ENCODE results near the gene CTAGE6. TPM values are rescaled to one million over a fixed set of nuclear protein-coding genes. Genes with fewer than 3 reads are reported as not detected.
"Not testable (repeated sequence)": the region's sequence is repeated elsewhere in the genome, so short reads cannot be mapped to it uniquely, and the experiment has no call there.

The CTAGE6 gene
- not detected in 2 replicates for total RNA-seq
- long read RNA-seq: 0 reads

- not testable (repeated sequence) for H3K4me1 Mint-ChIP-seq; H3K36me3 Mint-ChIP-seq (ENCODE audit: low read depth); DNase-seq (ENCODE audit: low read depth, low spot score); H3K27me3 Mint-ChIP-seq (ENCODE audit: low read depth); H3K9me3 Mint-ChIP-seq; H3K4me3 Mint-ChIP-seq; H3K27ac Mint-ChIP-seq (ENCODE audit: unreplicated experiment)
These were observed at the start of gene CTAGE6 for GRCh38 chr7:143757596-143757995. Gene CTAGE6 (minus strand): TSS chr7:143757696. CDS start chr7:143757658, 38 bp downstream.

GRCh38 chr7:143806664-143807071 lies 49.2 kb upstream of the CTAGE6 start:
- H3K4me3 Mint-ChIP-seq; DNase-seq (ENCODE audit: low read depth, low spot score); H3K27ac Mint-ChIP-seq (ENCODE audit: unreplicated experiment); H3K4me1 Mint-ChIP-seq; H3K36me3 Mint-ChIP-seq (ENCODE audit: low read depth); H3K27me3 Mint-ChIP-seq (ENCODE audit: low read depth); H3K9me3 Mint-ChIP-seq: not testable (repeated sequence)

GRCh38 chr7:143797896-143798290 lies 40.4 kb upstream of the CTAGE6 start:
- H3K4me3 Mint-ChIP-seq; H3K27ac Mint-ChIP-seq (ENCODE audit: unreplicated experiment); DNase-seq (ENCODE audit: low read depth, low spot score); H3K36me3 Mint-ChIP-seq (ENCODE audit: low read depth); H3K27me3 Mint-ChIP-seq (ENCODE audit: low read depth); H3K4me1 Mint-ChIP-seq; H3K9me3 Mint-ChIP-seq: not testable (repeated sequence)

- not testable (repeated sequence) for H3K9me3 Mint-ChIP-seq; H3K27ac Mint-ChIP-seq (ENCODE audit: unreplicated experiment); H3K4me1 Mint-ChIP-seq; H3K27me3 Mint-ChIP-seq (ENCODE audit: low read depth); DNase-seq (ENCODE audit: low read depth, low spot score); H3K36me3 Mint-ChIP-seq (ENCODE audit: low read depth); H3K4me3 Mint-ChIP-seq
These were observed 39.8 kb upstream of the CTAGE6 start for GRCh38 chr7:143797119-143797895.

- not testable (repeated sequence) for H3K4me3 Mint-ChIP-seq; H3K9me3 Mint-ChIP-seq; H3K27me3 Mint-ChIP-seq (ENCODE audit: low read depth); H3K4me1 Mint-ChIP-seq; DNase-seq (ENCODE audit: low read depth, low spot score); H3K27ac Mint-ChIP-seq (ENCODE audit: unreplicated experiment); H3K36me3 Mint-ChIP-seq (ENCODE audit: low read depth)
These were observed 38.2 kb upstream of the CTAGE6 start for GRCh38 chr7:143795653-143796052.

- H3K27ac Mint-ChIP-seq (ENCODE audit: unreplicated experiment); DNase-seq (ENCODE audit: low read depth, low spot score); H3K9me3 Mint-ChIP-seq; H3K36me3 Mint-ChIP-seq (ENCODE audit: low read depth); H3K4me3 Mint-ChIP-seq; H3K4me1 Mint-ChIP-seq; H3K27me3 Mint-ChIP-seq (ENCODE audit: low read depth): not testable (repeated sequence)
These were observed 35.1 kb upstream of the CTAGE6 start for GRCh38 chr7:143792633-143793032.

- H3K4me3 Mint-ChIP-seq; H3K4me1 Mint-ChIP-seq; H3K27me3 Mint-ChIP-seq (ENCODE audit: low read depth); H3K36me3 Mint-ChIP-seq (ENCODE audit: low read depth); DNase-seq (ENCODE audit: low read depth, low spot score); H3K9me3 Mint-ChIP-seq; H3K27ac Mint-ChIP-seq (ENCODE audit: unreplicated experiment): not testable (repeated sequence)
These were observed 28.1 kb upstream of the CTAGE6 start for GRCh38 chr7:143785415-143786182.

- H3K4me3 Mint-ChIP-seq; H3K4me1 Mint-ChIP-seq; H3K27me3 Mint-ChIP-seq (ENCODE audit: low read depth); H3K27ac Mint-ChIP-seq (ENCODE audit: unreplicated experiment); H3K9me3 Mint-ChIP-seq; H3K36me3 Mint-ChIP-seq (ENCODE audit: low read depth); DNase-seq (ENCODE audit: low read depth, low spot score): not testable (repeated sequence)
These were observed 22.1 kb upstream of the CTAGE6 start for GRCh38 chr7:143779591-143779990.

- H3K36me3 Mint-ChIP-seq (ENCODE audit: low read depth); H3K4me1 Mint-ChIP-seq; H3K27me3 Mint-ChIP-seq (ENCODE audit: low read depth); H3K4me3 Mint-ChIP-seq; H3K9me3 Mint-ChIP-seq; DNase-seq (ENCODE audit: low read depth, low spot score); H3K27ac Mint-ChIP-seq (ENCODE audit: unreplicated experiment): not testable (repeated sequence)
These were observed 15.4 kb upstream of the CTAGE6 start for GRCh38 chr7:143772738-143773468.

- not testable (repeated sequence) for H3K27ac Mint-ChIP-seq (ENCODE audit: unreplicated experiment)
These were observed 10.0 kb upstream of the CTAGE6 start for GRCh38 chr7:143767531-143767930.

GRCh38 chr7:143765678-143766077 lies 8.2 kb upstream of the CTAGE6 start:
- H3K4me1 Mint-ChIP-seq; H3K36me3 Mint-ChIP-seq (ENCODE audit: low read depth); H3K4me3 Mint-ChIP-seq; H3K27me3 Mint-ChIP-seq (ENCODE audit: low read depth); H3K27ac Mint-ChIP-seq (ENCODE audit: unreplicated experiment); DNase-seq (ENCODE audit: low read depth, low spot score); H3K9me3 Mint-ChIP-seq: not testable (repeated sequence)

More at GRCh38 chr7:143767531-143767930, 10.0 kb upstream of the CTAGE6 start:
- not testable (repeated sequence) for H3K27me3 Mint-ChIP-seq (ENCODE audit: low read depth); DNase-seq (ENCODE audit: low read depth, low spot score); H3K4me1 Mint-ChIP-seq; H3K4me3 Mint-ChIP-seq; H3K36me3 Mint-ChIP-seq (ENCODE audit: low read depth); H3K9me3 Mint-ChIP-seq

- H3K36me3 Mint-ChIP-seq (ENCODE audit: low read depth); H3K4me3 Mint-ChIP-seq; DNase-seq (ENCODE audit: low read depth, low spot score); H3K4me1 Mint-ChIP-seq; H3K27ac Mint-ChIP-seq (ENCODE audit: unreplicated experiment); H3K27me3 Mint-ChIP-seq (ENCODE audit: low read depth); H3K9me3 Mint-ChIP-seq: not testable (repeated sequence)
These were observed 5.6 kb upstream of the CTAGE6 start for GRCh38 chr7:143763065-143763464.

- not testable (repeated sequence) for H3K27me3 Mint-ChIP-seq (ENCODE audit: low read depth); H3K36me3 Mint-ChIP-seq (ENCODE audit: low read depth); H3K4me3 Mint-ChIP-seq; H3K4me1 Mint-ChIP-seq; H3K9me3 Mint-ChIP-seq; DNase-seq (ENCODE audit: low read depth, low spot score); H3K27ac Mint-ChIP-seq (ENCODE audit: unreplicated experiment)
These were observed 12.2 kb downstream of the CTAGE6 start for GRCh38 chr7:143745340-143745739.
